HG02571 (cell line): Measurements from ENCODE around the gene TAF1.
"Not testable (repeated sequence)": the region's sequence is repeated elsewhere in the genome, so short reads cannot be mapped to it uniquely, and the experiment has no call there.

Experiments used
- ATAC-seq: cut with Tn5 transposase; IDR thresholded peaks from one replicate; pipeline ENCODE4 v1.9.1; 2021; ENCODE audit warnings: mild to moderate bottlenecking, moderate library complexity; ENCODE audit not compliant: unreplicated experiment

TAF1 gene

GRCh38 chrX:71416260-71416659 lies 50.1 kb downstream of the TAF1 start:
- ATAC-seq: not testable (repeated sequence)

GRCh38 chrX:71420686-71421085 lies 54.5 kb downstream of the TAF1 start:
- ATAC-seq: no peak

- no peak for ATAC-seq
Measured at GRCh38 chrX:71432733-71433132, 66.6 kb downstream of the TAF1 start.

- no peak for ATAC-seq
Measured at GRCh38 chrX:71438750-71439149, 72.6 kb downstream of the TAF1 start.

- ATAC-seq: no peak
Measured at GRCh38 chrX:71439420-71439819, 73.3 kb downstream of the TAF1 start.

- no peak for ATAC-seq
Measured at GRCh38 chrX:71439896-71440295, 73.7 kb downstream of the TAF1 start.

- no peak for ATAC-seq
Measured at GRCh38 chrX:71440401-71440800, 74.2 kb downstream of the TAF1 start.

GRCh38 chrX:71441809-71442208 lies 75.7 kb downstream of the TAF1 start:
- not testable (repeated sequence) for ATAC-seq

GRCh38 chrX:71450433-71451106 lies 84.4 kb downstream of the TAF1 start:
- ATAC-seq: no peak

GRCh38 chrX:71451518-71451917 lies 85.4 kb downstream of the TAF1 start:
- not testable (repeated sequence) for ATAC-seq

GRCh38 chrX:71453056-71453455 lies 86.9 kb downstream of the TAF1 start:
- no peak for ATAC-seq

GRCh38 chrX:71454222-71454621 lies 88.1 kb downstream of the TAF1 start:
- ATAC-seq: no peak

- ATAC-seq: no peak
Measured at GRCh38 chrX:71458866-71459265, 92.7 kb downstream of the TAF1 start.

GRCh38 chrX:71464968-71465367 lies 98.8 kb downstream of the TAF1 start:
- no peak for ATAC-seq

- ATAC-seq: no peak
Measured at GRCh38 chrX:71466979-71467523, 100.9 kb downstream of the TAF1 start.

GRCh38 chrX:71475785-71476540 lies 109.8 kb downstream of the TAF1 start:
- ATAC-seq: no peak

GRCh38 chrX:71482228-71482958 lies 116.2 kb downstream of the TAF1 start:
- no peak for ATAC-seq

- no peak for ATAC-seq
Measured at GRCh38 chrX:71487814-71488213, 121.7 kb downstream of the TAF1 start.

- no peak for ATAC-seq
Measured at GRCh38 chrX:71489540-71489939, 123.4 kb downstream of the TAF1 start.

- ATAC-seq: no peak
Measured at GRCh38 chrX:71492231-71493065, 126.3 kb downstream of the TAF1 start.
